Pancreas (tissue), 10 donors: ENCODE data around the gene ANG. TPM values are rescaled to one million over a fixed set of nuclear protein-coding genes. Genes with fewer than 3 reads are reported as not detected.

Experiments used
- ATAC-seq, 4 donors: fragments of 200-7000 bp; cut with Tn5 transposase; one replicate each; pipeline versions ENCODE4 v1.8.0 to v1.9.1; 2020; ENCODE audit warnings: mild to moderate bottlenecking in 4 of 4, moderate library complexity in 4 of 4
- DNase-seq, 6 donors: peaks; one replicate each; pipeline ENCODE4 v3.0.0-alpha.2; 2020
- FAIRE-seq: peaks from 2 replicates; lab custom pipeline; 2012; peaks lifted over from hg19 to GRCh38; lab: Jason Lieb, UNC
- H3K27ac ChIP-seq, 4 donors: fragments of 200-600 bp; sonication (generic); 1 replicate in 3 of 4; 2 replicates in 1 of 4; pipeline versions ENCODE4 v1.5.0 to v1.8.0; 2020
- H3K27me3 ChIP-seq, 4 donors: fragments of 200-600 bp; one replicate each; pipeline ENCODE4 v1.8.0; 2021
- H3K36me3 ChIP-seq, 3 donors: fragments of 200-600 bp; sonication (generic) in 1 of 3; one replicate each; pipeline versions ENCODE4 v1.5.0 to v1.8.0; 2020 to 2021
- H3K4me1 ChIP-seq, 3 donors: fragments of 200-600 bp; one replicate each; pipeline ENCODE4 v1.8.0; 2021
- H3K4me3 ChIP-seq, 4 donors: fragments of 200-600 bp; sonication (generic) in 2 of 4; one replicate each; pipeline versions ENCODE4 v1.5.0 to v1.8.0; 2020 to 2021
- H3K9me3 ChIP-seq, 4 donors: fragments of 200-600 bp; one replicate each; pipeline ENCODE4 v1.8.0; 2021
- WGBS, 2 donors: extraction: QIAGEN DNeasy Blood & Tissue Kit; methylation state at CpG; one replicate each; pipeline ENCODE4 v1.1.7; 2013; 5-methylcytosine and 5-hydroxymethylcytosine counted together
- intact Hi-C, 3 donors: fragments of 100-400 bp; cut with DNase I; formaldehyde crosslinking; loops; one replicate each; pipeline versions ENCODE4 v1.11.1 to v1.14.2; 2022
- polyA plus RNA-seq, 2 donors: library from polyadenylated mRNA; stranded (reverse); fragments of 200-250 nt; gene quantifications; one replicate each; pipeline ENCODE4 v1.2.3, GENCODE V29; 2013
- total RNA-seq, 6 donors: library from RNA; stranded (reverse); fragmentation: NEBNext Ultra II Directional in 4 of 6; extraction: Animal tissue kit (Norgen Biotek cat#: 25700) in 4 of 6; gene quantifications; one replicate each; pipeline versions ENCODE4 v1.2.1 to v1.2.4, GENCODE V29; 2021 to 2023
- TF ChIP-seq, protein P1 (sequence below), 4 donors: fragments of 200-600 bp; sonication (generic) in 3 of 4; IDR thresholded peaks; one replicate each; pipeline versions ENCODE4 v1.5.0 to v1.8.0; 2021; ENCODE audit warnings: antibody characterized with exemption in 4 of 4
- donor health status: healthy with polysubstance abuse.
- donor health status: DM: no; HTN: no; CAD: no; lungs with moderate emphysema.
- donor health status: DM: no; HTN: no; CAD: no.
- donor health status: control.
- donor health status: control.
- donor health status: Bipolar disorder and iron deficiency.
- donor health status: DM: yes; HTN: yes; CAD: no.
- donor health status: DM: no; HTN: no; CAD: no.
- donor health status: DM: no; HTN: no; CAD: no.
- donor health status: DM: yes; HTN: yes; CAD: no.

ANG gene
- total and polyA plus RNA-seq, 8 donors, result 9.8 to 16.0 (median 13.3) TPM

- TF ChIP-seq, protein P1, sequence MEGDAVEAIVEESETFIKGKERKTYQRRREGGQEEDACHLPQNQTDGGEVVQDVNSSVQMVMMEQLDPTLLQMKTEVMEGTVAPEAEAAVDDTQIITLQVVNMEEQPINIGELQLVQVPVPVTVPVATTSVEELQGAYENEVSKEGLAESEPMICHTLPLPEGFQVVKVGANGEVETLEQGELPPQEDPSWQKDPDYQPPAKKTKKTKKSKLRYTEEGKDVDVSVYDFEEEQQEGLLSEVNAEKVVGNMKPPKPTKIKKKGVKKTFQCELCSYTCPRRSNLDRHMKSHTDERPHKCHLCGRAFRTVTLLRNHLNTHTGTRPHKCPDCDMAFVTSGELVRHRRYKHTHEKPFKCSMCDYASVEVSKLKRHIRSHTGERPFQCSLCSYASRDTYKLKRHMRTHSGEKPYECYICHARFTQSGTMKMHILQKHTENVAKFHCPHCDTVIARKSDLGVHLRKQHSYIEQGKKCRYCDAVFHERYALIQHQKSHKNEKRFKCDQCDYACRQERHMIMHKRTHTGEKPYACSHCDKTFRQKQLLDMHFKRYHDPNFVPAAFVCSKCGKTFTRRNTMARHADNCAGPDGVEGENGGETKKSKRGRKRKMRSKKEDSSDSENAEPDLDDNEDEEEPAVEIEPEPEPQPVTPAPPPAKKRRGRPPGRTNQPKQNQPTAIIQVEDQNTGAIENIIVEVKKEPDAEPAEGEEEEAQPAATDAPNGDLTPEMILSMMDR (IDR thresholded peaks at IDR 0.05), result no peak
- DNase-seq, result no peak
- no peaks in the 10 kb centered on the region for H3K36me3 ChIP-seq
- 9 to 11% methylated on average over 7 of the region's 7 CpGs for WGBS, 2 donors
- no peaks in the 10 kb centered on the region for H3K9me3 ChIP-seq
- peak overlapping the region in 3 of 4 donors; percentile 54 to 65 (median 58) for H3K4me3 ChIP-seq
- peaks cover 7 to 13% (median 10%) of the 10 kb centered on the region in 3 donors for H3K4me1 ChIP-seq
- intact Hi-C loops, result loop anchor here in 1 of 3 donors (10.0 kb wide), 1 partner anchor 66 kb away; no protein-coding TSS in a partner anchor
- no peaks in the 10 kb centered on the region for H3K27me3 ChIP-seq
- peak overlapping the region; percentile 96 to 99 (median 99) for H3K27ac ChIP-seq
- FAIRE-seq, result no peak
- ATAC-seq, result peak in 1 of 4 donors; percentile 7
Measured at GRCh38 chr14:20680843-20681347, 7.7 kb upstream of the ANG start.

GRCh38 chr14:20681348-20682126, 7.0 kb upstream of the ANG start:
- peak; percentile 77 to 95 (median 82) for DNase-seq
- H3K27me3 ChIP-seq, result no peaks in the 10 kb centered on the region
- peak overlapping the region; percentile 54 to 65 (median 56) for H3K4me3 ChIP-seq
- intact Hi-C loops, result loop anchor here in 1 of 3 donors (10.0 kb wide), 1 partner anchor 67 kb away; no protein-coding TSS in a partner anchor
- peaks cover 7 to 19% (median 10%) of the 10 kb centered on the region in 3 donors for H3K4me1 ChIP-seq
- 0 to 1% methylated on average over 25 of the region's 25 CpGs for WGBS, 2 donors
- FAIRE-seq, result no peak
- no peaks in the 10 kb centered on the region for H3K36me3 ChIP-seq
- TF ChIP-seq, protein P1 (IDR thresholded peaks at IDR 0.05), result no peak
- peak overlapping the region; percentile 96 to 99 (median 99) for H3K27ac ChIP-seq
- peak; percentile 40 to 60 (median 48) for ATAC-seq
- no peaks in the 10 kb centered on the region for H3K9me3 ChIP-seq

GRCh38 chr14:20682127-20682434, 6.5 kb upstream of the ANG start:
- no peak for DNase-seq
- Histone ChIP-seq H3K27ac (peak overlapping the region; percentile 96 to 99 (median 99)), H3K9me3 (no peaks in the 10 kb centered on the region), H3K4me3 (peak overlapping the region; percentile 54 to 65 (median 56)), H3K4me1 (peaks cover 10 to 24% (median 11%) of the 10 kb centered on the region in 3 donors), H3K36me3 (no peaks in the 10 kb centered on the region), H3K27me3 (no peaks in the 10 kb centered on the region)
- TF ChIP-seq, protein P1 (IDR thresholded peaks at IDR 0.05), result no peak
- 1% methylated on average over 11 of the region's 11 CpGs for WGBS, 2 donors
- no peak for FAIRE-seq
- no peak for ATAC-seq
- intact Hi-C loops, result loop anchor here in 1 of 3 donors (10.0 kb wide), 1 partner anchor 67 kb away; no protein-coding TSS in a partner anchor

- ATAC-seq (peak; percentile 64 to 78 (median 67)), DNase-seq (peak; percentile 81 to 90 (median 83)), FAIRE-seq (no peak)
- Histone ChIP-seq H3K36me3 (no peaks in the 10 kb centered on the region), H3K4me3 (peak overlapping the region; percentile 54 to 65 (median 56)), H3K27ac (peak overlapping the region; percentile 96 to 99 (median 99)), H3K27me3 (no peaks in the 10 kb centered on the region), H3K4me1 (peaks cover 10 to 29% (median 13%) of the 10 kb centered on the region in 3 donors), H3K9me3 (no peaks in the 10 kb centered on the region)
- intact Hi-C loops, result loop anchor here in 1 of 3 donors (10.0 kb wide), 1 partner anchor 68 kb away; no protein-coding TSS in a partner anchor
- WGBS, 2 donors, result 0 to 2% methylated on average over 40 of the region's 40 CpGs
- TF ChIP-seq, protein P1 (IDR thresholded peaks at IDR 0.05), result no peak
Measured at GRCh38 chr14:20682435-20683124, 6.0 kb upstream of the ANG start.
